ENCODE results near the gene KDM1B.
A peak's percentile ranks its signal among the peaks of the same experiment; 100 is the strongest.

The KDM1B gene

GRCh38 chr6:18262702-18263417 lies 107.6 kb downstream of the KDM1B start:
- DNase-seq (ENCODE audit: low read depth in 2 of 2), result no peak

- DNase-seq (ENCODE audit: low read depth in 2 of 2), result peak in 1 of 2 donors; percentile 16
Observed at GRCh38 chr6:18263418-18264218, 108.4 kb downstream of the KDM1B start.

GRCh38 chr6:18264219-18264922 lies 109.1 kb downstream of the KDM1B start, which contains the start of gene DEK:
Gene DEK (minus strand): TSS chr6:18264530. CDS start chr6:18263987, 543 bp downstream.
- peak; percentile 81 to 84 for DNase-seq (ENCODE audit: low read depth in 2 of 2)

DNA sequence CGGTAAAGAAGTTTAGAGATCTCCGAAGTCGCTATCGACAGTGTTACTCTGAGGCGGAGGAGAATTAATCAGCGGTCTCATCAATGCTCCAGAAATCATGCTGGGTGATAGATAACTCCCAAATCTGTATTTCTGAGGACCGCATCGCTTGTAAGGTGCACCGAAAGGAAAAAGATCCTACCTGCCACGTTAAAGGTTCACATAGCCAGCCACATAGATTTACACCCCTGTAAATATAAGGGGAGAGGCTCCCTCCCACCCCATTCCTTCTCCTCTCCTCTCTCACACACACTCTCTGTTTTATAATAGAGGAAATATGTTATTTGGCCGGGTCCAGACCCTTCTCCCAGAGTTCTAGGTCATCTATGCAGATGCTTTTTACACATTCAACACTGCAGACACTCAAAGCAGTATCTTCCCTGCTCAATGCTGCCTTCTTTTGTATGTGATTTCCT lies 109.7 kb downstream of the KDM1B start:
- no peak for DNase-seq (ENCODE audit: low read depth in 2 of 2)

DNA sequence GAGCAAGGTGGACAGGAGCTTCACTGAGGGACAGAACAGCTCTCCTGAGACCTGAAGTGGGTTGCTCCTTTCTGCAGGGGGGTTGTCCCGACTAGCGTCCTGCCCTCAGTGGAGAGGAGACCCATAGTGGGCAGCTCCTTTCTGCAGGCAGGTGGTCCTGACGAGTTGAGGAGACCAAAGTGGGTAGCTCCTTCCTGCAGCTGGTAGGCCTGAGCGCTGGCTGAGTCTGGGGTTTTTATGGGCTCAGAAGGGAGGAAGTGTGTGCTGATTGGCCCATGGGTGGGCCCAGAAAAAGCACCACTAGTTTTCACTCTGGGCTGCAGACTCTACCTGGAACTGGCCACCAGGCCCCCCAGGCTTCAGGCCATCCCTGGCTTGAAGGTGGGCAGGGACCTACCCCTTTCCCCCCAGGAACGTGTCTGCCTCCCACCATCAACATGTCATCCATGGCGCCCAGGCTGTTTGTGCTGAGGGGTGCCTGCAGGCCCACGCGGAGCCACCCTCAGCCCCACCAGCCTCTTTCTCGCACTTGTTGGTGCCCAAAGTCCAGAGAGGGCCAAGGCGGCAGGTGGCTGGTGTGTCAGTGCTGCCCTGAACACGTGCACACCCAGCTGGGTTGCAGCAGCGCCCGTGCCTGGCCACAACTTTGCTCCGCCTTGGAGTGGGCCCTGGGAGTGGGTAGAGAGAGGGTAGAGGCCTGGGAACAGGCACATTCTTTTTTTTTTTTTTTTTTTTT lies 110.7 kb downstream of the KDM1B start:
- no peak for DNase-seq (ENCODE audit: low read depth in 2 of 2)

DNA sequence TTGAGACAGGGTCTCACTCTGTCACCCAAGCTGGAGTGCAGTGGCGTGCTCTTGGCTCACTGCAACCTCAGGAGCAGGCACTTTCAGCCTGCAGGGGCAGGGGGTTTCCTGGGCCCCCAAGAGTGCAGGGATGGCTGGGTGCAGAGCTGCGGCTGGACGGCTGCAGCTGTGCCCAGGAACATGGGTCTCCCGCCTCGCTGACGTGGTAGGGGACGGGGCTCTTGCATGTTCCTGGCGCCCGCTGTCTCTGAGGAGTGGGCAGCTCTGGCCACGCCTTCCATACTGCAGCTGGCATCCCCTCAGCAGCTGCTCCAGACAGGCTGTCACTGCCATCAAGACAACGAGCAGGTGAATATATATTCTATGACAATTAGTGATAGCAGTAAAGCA lies 111.3 kb downstream of the KDM1B start:
- no peak for DNase-seq (ENCODE audit: low read depth in 2 of 2)

- no peak for DNase-seq (ENCODE audit: low read depth in 2 of 2)
Observed at GRCh38 chr6:18268066-18268465, 112.8 kb downstream of the KDM1B start.

- DNase-seq (ENCODE audit: low read depth in 2 of 2), result no peak
Observed at GRCh38 chr6:18269253-18269652, 114.0 kb downstream of the KDM1B start.

GRCh38 chr6:18269717-18270116 lies 114.5 kb downstream of the KDM1B start:
- DNase-seq (ENCODE audit: low read depth in 2 of 2), result no peak

GRCh38 chr6:18270216-18270615 lies 115.0 kb downstream of the KDM1B start:
- DNase-seq (ENCODE audit: low read depth in 2 of 2), result no peak
